ENCODE measurements around the gene SHISA7. TPM values are rescaled to one million over a fixed set of nuclear protein-coding genes. Genes with fewer than 3 reads are reported as not detected.
"Not testable (repeated sequence)": the region's sequence is repeated elsewhere in the genome, so short reads cannot be mapped to it uniquely, and the experiment has no call there.

SHISA7 gene
- total and polyA plus RNA-seq, 11 donors = not detected

DNA sequence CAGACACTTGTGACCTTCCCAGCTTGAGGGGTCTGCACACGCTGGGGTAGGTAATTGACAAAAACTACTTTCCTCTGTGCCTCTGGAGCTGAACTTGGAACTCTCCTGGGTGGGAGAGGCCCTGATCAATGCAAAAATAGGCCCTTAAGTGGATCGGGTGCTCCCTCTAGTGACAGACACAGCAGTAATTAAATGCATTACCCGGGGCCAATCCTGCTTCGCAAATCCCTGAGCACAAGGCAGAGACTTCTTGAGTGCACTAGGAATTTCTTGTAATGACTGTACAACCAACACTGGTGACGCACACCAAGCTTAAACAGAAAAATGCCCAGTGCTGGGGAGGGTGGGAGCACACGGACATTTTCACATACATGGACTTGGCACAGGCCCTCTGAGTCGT lies 24.9 kb downstream of the SHISA7 start:
- no peak overlapping the region for H3K27ac ChIP-seq
- no peaks in the 10 kb centered on the region for H3K9me3 ChIP-seq
- TF ChIP-seq POLR2A (IDR thresholded peaks at IDR 0.05) (no peak), CTCF (IDR thresholded peaks at IDR 0.05) (peak; percentile 43 to 72 (median 62))
- 10 to 15% (median 14%) methylated on average over 7 of the region's 7 CpGs for WGBS, 4 donors
- peak in 3 of 5 donors; percentile 27 to 52 (median 43) for DNase-seq
- ATAC-seq = peak in 3 of 4 donors; percentile 81 to 85 (median 85)
- H3K36me3 ChIP-seq = no peaks in the 10 kb centered on the region
- no peaks in the 10 kb centered on the region for H3K4me1 ChIP-seq
- peaks cover 0 to 18% (median 0%) of the 10 kb centered on the region in 9 donors for H3K27me3 ChIP-seq
- intact Hi-C loops (cut with DNase I) = loop anchor here in 9 of 10 donors (1.0 to 10.0 kb wide), 5 partner anchors 113 to 277 kb away; partner anchors contain the start of gene TNNT1 (in 1 of the 9)
- no peak overlapping the region for H3K4me3 ChIP-seq

- DNase-seq (no peak), ATAC-seq (no peak)
- no peak for TF ChIP-seq POLR2A (IDR thresholded peaks at IDR 0.05)
- no peak for TF ChIP-seq CTCF (IDR thresholded peaks at IDR 0.05)
- H3K4me3 ChIP-seq = no peak overlapping the region
- H3K27ac ChIP-seq = no peak overlapping the region
- peaks cover 0 to 14% (median 4%) of the 10 kb centered on the region in 9 donors for H3K36me3 ChIP-seq
- 80 to 87% (median 85%) methylated on average over 2 of the region's 2 CpGs for WGBS, 4 donors
- no peaks in the 10 kb centered on the region for H3K27me3 ChIP-seq
- intact Hi-C loops (cut with DNase I) = loop anchor here in 4 of 10 donors (2.0 to 10.0 kb wide), 3 partner anchors 51 to 265 kb away; partner anchors contain the start of genes ISOC2 (in 1 of the 4) and TNNT1 (in 1 of the 4)
- H3K4me1 ChIP-seq = peaks cover 3 to 24% (median 12%) of the 10 kb centered on the region in 12 donors
- peaks cover 0 to 6% (median 0%) of the 10 kb centered on the region in 12 donors for H3K9me3 ChIP-seq
Measured at GRCh38 chr19:55410168-55410567, 32.9 kb downstream of the SHISA7 start.

GRCh38 chr19:55409179-55409578 lies 33.9 kb downstream of the SHISA7 start:
- DNase-seq, H3K27me3 ChIP-seq, H3K27ac ChIP-seq, H3K9me3 ChIP-seq, ATAC-seq, H3K4me3 ChIP-seq: not testable (repeated sequence)
- intact Hi-C loops (cut with DNase I) = loop anchor here in 1 of 10 donors (2.0 kb wide), 1 partner anchor 24 kb away; the partner anchor contains the start of genes RPL28 and TMEM238
- peaks cover 3 to 24% (median 12%) of the 10 kb centered on the region in 12 donors for H3K4me1 ChIP-seq
- peaks cover 0 to 19% (median 10%) of the 10 kb centered on the region in 9 donors for H3K36me3 ChIP-seq
- 89 to 97% (median 96%) methylated on average over 8 of the region's 8 CpGs for WGBS, 4 donors

GRCh38 chr19:55408533-55408872 lies 34.6 kb downstream of the SHISA7 start:
- peaks cover 0 to 25% (median 16%) of the 10 kb centered on the region in 9 donors for H3K36me3 ChIP-seq
- TF ChIP-seq CTCF (IDR thresholded peaks at IDR 0.05) (no peak), POLR2A (IDR thresholded peaks at IDR 0.05) (no peak)
- WGBS, 4 donors = 67 to 74% (median 68%) methylated on average over 9 of the region's 9 CpGs
- peaks cover 3 to 24% (median 12%) of the 10 kb centered on the region in 12 donors for H3K4me1 ChIP-seq
- DNase-seq = no peak
- ATAC-seq = no peak
- H3K9me3 ChIP-seq = peaks cover 0 to 6% (median 0%) of the 10 kb centered on the region in 12 donors
- peak overlapping the region; percentile 83 to 99 (median 97) for H3K27ac ChIP-seq
- intact Hi-C loops (cut with DNase I) = loop anchor here in 2 of 10 donors (1.0 to 2.0 kb wide), 2 partner anchors 23 to 24 kb away; partner anchors contain the start of genes RPL28 (in 2 of the 2) and TMEM238 (in 1 of the 2)
- H3K27me3 ChIP-seq = no peaks in the 10 kb centered on the region
- peak overlapping the region in 11 of 12 donors; percentile 74 to 99 (median 92) for H3K4me3 ChIP-seq

Measured in heart left ventricle (tissue), 16 donors.